K562 (cell line): ENCODE results near the gene HADHA. TPM values are rescaled to one million over a fixed set of nuclear protein-coding genes. Genes with fewer than 3 reads are reported as not detected.

ENCODE experiments used
- ATAC-seq: fragments of 200-7000 bp; cut with Tn5 transposase; 3 replicates; pipeline ENCODE4 v1.9.1; 2020; ENCODE audit warnings: moderate library complexity
- BruUV-seq: library from RNA; stranded (reverse); fragments of 400-500 nt; replicated peaks from 2 replicates; lab custom pipeline; 2021; lab: Mats Ljungman, UMichigan
- CTCF ChIA-PET: fragments of 300-600 bp; formaldehyde crosslinking; extraction: SDS; loops from one replicate; lab custom pipeline; 2021; ENCODE audit warnings: low intra/inter-chr PET ratio; lab: Yijun Ruan, JAX
- POLR2A ChIA-PET: fragments of 300-600, 350-650 bp; sonication (Branson Sonifier 250); formaldehyde crosslinking; extraction: SDS; loops from one replicate; lab custom pipeline; 2021; ENCODE audit warnings: antibody characterized with exemption, inconsistent platforms; lab: Yijun Ruan, JAX
- DNase-seq, 4 experiments: peaks; one replicate each; pipeline versions ENCODE4 v3.0.0 to v3.0.0-alpha.2; 2011 to 2018; ENCODE audit warnings: low spot score in 3 of 4, mixed read lengths in 3 of 4; ENCODE audit errors: extremely low read depth in 1 of 4
- FAIRE-seq: peaks from 2 replicates; lab custom pipeline; 2011; peaks lifted over from hg19 to GRCh38; lab: Jason Lieb, UNC
- H2AFZ ChIP-seq: 2 replicates; pipeline ENCODE4 v1.6.0; 2011; ENCODE audit warnings: low read depth, low read length, control low read depth, inconsistent platforms
- H3K27ac ChIP-seq: fragments of 200-600 bp; 3 replicates; pipeline ENCODE4 v1.8.0; 2011; ENCODE audit warnings: low read depth, mild to moderate bottlenecking, control low read depth, inconsistent platforms, low read length, moderate library complexity, mixed read lengths; ENCODE audit errors: extremely low read depth
- H3K27me3 ChIP-seq, 2 experiments: fragments of 300-600 bp in 1 of 2; 2 replicates in 1 of 2; 3 replicates in 1 of 2; pipeline versions ENCODE4 v1.6.0 to v1.8.0; 2011; ENCODE audit warnings: inconsistent platforms in 2 of 2, low read length in 2 of 2, mild to moderate bottlenecking in 1 of 2, mixed read lengths in 1 of 2, moderate library complexity in 1 of 2; ENCODE audit not compliant: control insufficient read depth in 2 of 2, insufficient read depth in 2 of 2
- H3K36me3 ChIP-seq: fragments of 300-600 bp; 3 replicates; pipeline ENCODE4 v1.8.0; 2011; ENCODE audit warnings: mild to moderate bottlenecking, low read length, inconsistent platforms; ENCODE audit not compliant: control insufficient read depth, insufficient read depth
- H3K4me1 ChIP-seq, 2 experiments: fragments of 200-600 bp in 1 of 2; replicated peaks in 1 of 2; 2 replicates in 1 of 2; 3 replicates in 1 of 2; pipeline versions ENCODE4 v1.5.1 to v1.8.0; 2011; ENCODE audit warnings: inconsistent platforms in 2 of 2, low read length in 2 of 2, mild to moderate bottlenecking in 1 of 2, mixed read lengths in 1 of 2, moderate library complexity in 1 of 2; ENCODE audit not compliant: control insufficient read depth in 2 of 2, insufficient read depth in 2 of 2
- H3K4me2 ChIP-seq: 2 replicates; pipeline ENCODE4 v1.6.1; 2011; ENCODE audit warnings: low read length, control low read depth, inconsistent platforms, mixed read lengths; ENCODE audit not compliant: insufficient read depth
- H3K4me3 ChIP-seq: fragments of 200-600 bp; sonication (generic), shearing (Covaris generic); 2 replicates; pipeline ENCODE4 v1.5.1; 2016; ENCODE audit warnings: control low read depth, inconsistent platforms
- H3K79me2 ChIP-seq: fragments of 200-600 bp; 3 replicates; pipeline ENCODE4 v1.8.0; 2011; ENCODE audit warnings: low read length, inconsistent platforms; ENCODE audit not compliant: control insufficient read depth, insufficient read depth
- H3K9ac ChIP-seq, 2 experiments: 2 replicates each; pipeline versions ENCODE4 v1.6.0 to v1.6.1; 2011; ENCODE audit warnings: low read depth in 2 of 2, low read length in 2 of 2, control low read depth in 1 of 2, inconsistent platforms in 1 of 2, mild to moderate bottlenecking in 1 of 2, mixed read lengths in 1 of 2; ENCODE audit not compliant: insufficient read depth in 1 of 2
- H3K9me1 ChIP-seq: one replicate; pipeline ENCODE4 v1.6.0; 2011; ENCODE audit warnings: inconsistent platforms, mild to moderate bottlenecking, low read length, moderate library complexity; ENCODE audit not compliant: control insufficient read depth, insufficient read depth
- H3K9me3 ChIP-seq: replicated peaks from 2 replicates; pipeline ENCODE4 v1.5.1; 2011; ENCODE audit warnings: low read depth, low read length, inconsistent platforms; ENCODE audit not compliant: control insufficient read depth, insufficient read depth
- H4K20me1 ChIP-seq: replicated peaks from 2 replicates; pipeline ENCODE4 v1.6.1; 2011; ENCODE audit warnings: low read length, inconsistent platforms, mixed read lengths; ENCODE audit not compliant: control insufficient read depth, insufficient read depth
- ATF7 ChIP-seq: fragments of 450-650 bp; IDR thresholded peaks from 2 replicates; pipeline ENCODE4 v1.7.1; 2014; ENCODE audit warnings: mild to moderate bottlenecking, moderate library complexity
- BCOR ChIP-seq: fragments of 450-650 bp; IDR thresholded peaks from 2 replicates; pipeline ENCODE4 v1.6.1; 2016
- CCAR2 ChIP-seq: fragments of 200-400 bp; formaldehyde crosslinking; IDR thresholded peaks from 2 replicates; pipeline ENCODE4 v1.6.1; 2017; ENCODE audit warnings: mild to moderate bottlenecking, low read depth, low read length
- EZH2 ChIP-seq: IDR thresholded peaks from 2 replicates; pipeline ENCODE4 v1.6.1; 2012; ENCODE audit warnings: low read depth, mild to moderate bottlenecking, inconsistent platforms, low read length, borderline replicate concordance
- JUNB ChIP-seq: fragments of 450-650 bp; formaldehyde crosslinking; conservative IDR thresholded peaks from 2 replicates; pipeline ENCODE4 v1.4.0; 2020; ENCODE audit warnings: mild to moderate bottlenecking
- KAT2B ChIP-seq: IDR thresholded peaks from one replicate; pipeline ENCODE4 v1.6.1; 2012; ENCODE audit warnings: low read depth, mild to moderate bottlenecking, control low read depth, inconsistent platforms, low read length, moderate library complexity
- PML ChIP-seq: IDR thresholded peaks from 2 replicates; pipeline ENCODE4 v1.6.1; 2012; ENCODE audit warnings: low read length, inconsistent platforms
- PTRF ChIP-seq: fragments of 450-650 bp; IDR thresholded peaks from 2 replicates; pipeline ENCODE4 v1.6.1; 2016; ENCODE audit warnings: mild to moderate bottlenecking, missing genetic modification characterization, missing compliant biosample characterization
- ZNF311 ChIP-seq: fragments of 250-450 bp; sonication (Bioruptor Pico); IDR thresholded peaks from 2 replicates; pipeline ENCODE4 v1.4.0; 2020; ENCODE audit warnings: mild to moderate bottlenecking, moderate library complexity
- ZNF76 ChIP-seq: fragments of 250-450 bp; sonication (Bioruptor Pico); IDR thresholded peaks from 2 replicates; pipeline ENCODE4 v1.4.0; 2020; ENCODE audit warnings: mild to moderate bottlenecking, moderate library complexity, borderline replicate concordance
- ZNF780A ChIP-seq: fragments of 250-450 bp; sonication (Bioruptor Pico); IDR thresholded peaks from 2 replicates; pipeline ENCODE4 v1.5.0; 2021; ENCODE audit warnings: mild to moderate bottlenecking
- WGBS: fragments of 100-300 bp; shearing (Covaris generic); methylation state at CpG from one replicate; pipeline ENCODE4 v1.1.6; 2016; ENCODE audit warnings: low coverage, mixed read lengths; ENCODE audit not compliant: insufficient coverage; ENCODE audit errors: missing lambda C conversion rate; 5-methylcytosine and 5-hydroxymethylcytosine counted together
- in situ Hi-C: fragments of 300-500 bp; cut with MboI; formaldehyde crosslinking; loops from 4 replicates; pipeline ENCODE4 v1.15.0; 2018; ENCODE audit warnings: inconsistent platforms, mixed read lengths
- intact Hi-C: fragments of 100-400 bp; cut with micrococcal nuclease; formaldehyde crosslinking; loops from 2 replicates; pipeline ENCODE4 v1.14.2; 2022
- polyA plus RNA-seq, 8 experiments: library from polyadenylated mRNA; depleted of rRNA in 4 of 8; stranded (reverse) in 5 of 8; unstranded in 3 of 8; fragments of >200 nt; fragmentation: Nextera tagmentation in 2 of 8; fragmentation: Illumina TruSeq in 1 of 8; extraction: Ambion mirVana in 2 of 8; extraction: Trizol in 1 of 8; gene quantifications; 2 replicates each; pipeline versions ENCODE4 v1.2.1 to v1.2.3, GENCODE V29; 2011 to 2014; ENCODE audit warnings: inconsistent platforms in 1 of 8, missing spikeins in 1 of 8
- total RNA-seq, 7 experiments: library from RNA; depleted of rRNA in 6 of 7; stranded (reverse); fragments of >200 nt in 6 of 7; fragmentation: Illumina TruSeq in 2 of 7; extraction: Trizol in 2 of 7; gene quantifications; 2 replicates each; pipeline versions ENCODE4 v1.2.1 to v1.2.3, GENCODE V29; 2011 to 2021; ENCODE audit warnings: low replicate concordance in 1 of 7
- TF ChIP-seq, protein P1 (sequence below): fragments of 150-350 bp; IDR thresholded peaks from 2 replicates; pipeline ENCODE4 v1.6.1; 2014; ENCODE audit warnings: low read depth, mild to moderate bottlenecking, low read length, borderline replicate concordance

Gene HADHA
- total and polyA plus RNA-seq, 9 of the 15 experiments (the other 6 are each of a cell fraction or from before 2014, with no cell fraction given) = 145 to 326 (median 202) TPM

DNA sequence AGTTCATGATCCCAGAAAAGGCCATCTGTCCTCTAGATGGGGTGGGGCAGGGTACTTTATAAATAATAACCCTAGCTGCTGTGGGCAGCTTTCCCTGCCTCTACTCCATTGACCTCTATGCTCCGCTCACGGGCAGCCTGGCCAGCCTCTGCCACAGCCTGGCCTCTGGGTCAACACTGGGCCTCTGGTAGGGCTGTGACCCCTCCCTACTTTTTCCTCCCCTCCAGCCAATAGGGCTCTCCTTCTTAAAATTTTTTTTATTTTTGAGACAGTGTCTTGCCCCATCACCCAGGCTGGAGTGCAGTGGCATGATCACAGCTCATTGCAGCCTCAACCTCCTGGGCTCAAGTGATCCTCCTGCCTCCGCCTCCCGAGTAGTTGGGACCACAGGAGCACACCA lies 75.6 kb downstream of the HADHA start:
- Histone ChIP-seq H3K9me1 (no peaks in the 10 kb centered on the region), H3K27me3 (peaks cover 0 to 5% of the 10 kb centered on the region in 2 experiments; a peak in 2 of 5 replicates), H3K36me3 (no peaks in the 10 kb centered on the region), H3K79me2 (no peaks in the 10 kb centered on the region), H3K9ac (no peak overlapping the region), H3K4me3 (no peak overlapping the region), H2AFZ (no peak overlapping the region), H4K20me1 (no peaks in the 10 kb centered on the region), H3K4me2 (no peak overlapping the region), H3K27ac (no peak overlapping the region), H3K4me1 (peaks cover 0 to 26% of the 10 kb centered on the region in 2 experiments; a peak in 2 of 5 replicates), H3K9me3 (no peaks in the 10 kb centered on the region)
- 72% methylated on average over 4 of the region's 4 CpGs for WGBS
- ChIA-PET CTCF (no interaction called here), POLR2A (no interaction called here)
- no TSS peak for BruUV-seq
- no peak for FAIRE-seq
- no peak for ATAC-seq
- TF ChIP-seq CCAR2 (no peak), ATF7 (no peak), BCOR (no peak), PTRF (tag) (no peak), ZNF76 (no peak), JUNB (CRISPR knock-in tag) (no peak), ZNF311 (CRISPR knock-in tag) (no peak), EZH2 (no peak), ZNF780A (CRISPR knock-in tag) (no peak), PML (no peak), KAT2B (no peak)
- TF ChIP-seq, protein P1, sequence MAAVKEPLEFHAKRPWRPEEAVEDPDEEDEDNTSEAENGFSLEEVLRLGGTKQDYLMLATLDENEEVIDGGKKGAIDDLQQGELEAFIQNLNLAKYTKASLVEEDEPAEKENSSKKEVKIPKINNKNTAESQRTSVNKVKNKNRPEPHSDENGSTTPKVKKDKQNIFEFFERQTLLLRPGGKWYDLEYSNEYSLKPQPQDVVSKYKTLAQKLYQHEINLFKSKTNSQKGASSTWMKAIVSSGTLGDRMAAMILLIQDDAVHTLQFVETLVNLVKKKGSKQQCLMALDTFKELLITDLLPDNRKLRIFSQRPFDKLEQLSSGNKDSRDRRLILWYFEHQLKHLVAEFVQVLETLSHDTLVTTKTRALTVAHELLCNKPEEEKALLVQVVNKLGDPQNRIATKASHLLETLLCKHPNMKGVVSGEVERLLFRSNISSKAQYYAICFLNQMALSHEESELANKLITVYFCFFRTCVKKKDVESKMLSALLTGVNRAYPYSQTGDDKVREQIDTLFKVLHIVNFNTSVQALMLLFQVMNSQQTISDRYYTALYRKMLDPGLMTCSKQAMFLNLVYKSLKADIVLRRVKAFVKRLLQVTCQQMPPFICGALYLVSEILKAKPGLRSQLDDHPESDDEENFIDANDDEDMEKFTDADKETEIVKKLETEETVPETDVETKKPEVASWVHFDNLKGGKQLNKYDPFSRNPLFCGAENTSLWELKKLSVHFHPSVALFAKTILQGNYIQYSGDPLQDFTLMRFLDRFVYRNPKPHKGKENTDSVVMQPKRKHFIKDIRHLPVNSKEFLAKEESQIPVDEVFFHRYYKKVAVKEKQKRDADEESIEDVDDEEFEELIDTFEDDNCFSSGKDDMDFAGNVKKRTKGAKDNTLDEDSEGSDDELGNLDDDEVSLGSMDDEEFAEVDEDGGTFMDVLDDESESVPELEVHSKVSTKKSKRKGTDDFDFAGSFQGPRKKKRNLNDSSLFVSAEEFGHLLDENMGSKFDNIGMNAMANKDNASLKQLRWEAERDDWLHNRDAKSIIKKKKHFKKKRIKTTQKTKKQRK = no peak
- intact Hi-C loops (no loop called here), in situ Hi-C loops (no loop called here)
- no peak for DNase-seq
